A549 (cell line): ENCODE measurements around the gene ACBD4. TPM values are rescaled to one million over a fixed set of nuclear protein-coding genes. Genes with fewer than 3 reads are reported as not detected.

Experiments used
- ATAC-seq, 2 experiments: fragments of 200-7000 bp in 1 of 2; fragments of >200 bp in 1 of 2; cut with Nextera tagmentation in 1 of 2; cut with Tn5 transposase in 1 of 2; 3 replicates each; pipeline versions ENCODE4 v1.8.0 to v1.9.1; 2018 to 2020; ENCODE audit warnings: mild to moderate bottlenecking in 1 of 2, moderate library complexity in 1 of 2
- CTCF ChIA-PET: fragments of 300-600 bp; sonication (Branson Sonifier 250); formaldehyde crosslinking; extraction: SDS; loops from one replicate; lab custom pipeline; 2021; ENCODE audit warnings: antibody characterized with exemption, inconsistent platforms; lab: Yijun Ruan, JAX
- POLR2A ChIA-PET: fragments of 350-600 bp; formaldehyde crosslinking; extraction: SDS; loops from one replicate; lab custom pipeline; 2021; ENCODE audit warnings: antibody characterized with exemption, inconsistent platforms; lab: Yijun Ruan, JAX
- DNase-seq, 2 experiments: peaks; one replicate each; pipeline versions ENCODE4 v3.0.0 to v3.0.0-alpha.2; 2011 to 2016; ENCODE audit warnings: low read depth in 1 of 2, low spot score in 1 of 2
- FAIRE-seq: peaks from 2 replicates; lab custom pipeline; 2011; peaks lifted over from hg19 to GRCh38; lab: Jason Lieb, UNC
- H3K27ac ChIP-seq, 2 experiments: fragments of >200 bp; sonication (Bioruptor Twin); formaldehyde crosslinking; 3 replicates each; pipeline ENCODE4 v1.5.1; 2016 to 2017
- H3K4me1 ChIP-seq: fragments of >200 bp; sonication (Bioruptor Twin); formaldehyde crosslinking; 3 replicates; pipeline ENCODE4 v1.6.1; 2016
- H3K4me2 ChIP-seq: fragments of >200 bp; sonication (Bioruptor Twin); formaldehyde crosslinking; 3 replicates; pipeline ENCODE4 v1.6.1; 2016
- H3K4me3 ChIP-seq: fragments of >200 bp; sonication (Bioruptor Twin); formaldehyde crosslinking; 3 replicates; pipeline ENCODE4 v1.5.1; 2016
- H3K9me3 ChIP-seq: fragments of >200 bp; sonication (Bioruptor Twin); formaldehyde crosslinking; 3 replicates; pipeline ENCODE4 v1.6.1; 2016
- CHD2 ChIP-seq: fragments of 150-350 bp; IDR thresholded peaks from 2 replicates; pipeline ENCODE4 v1.6.1; 2014; ENCODE audit warnings: low read length; ENCODE audit not compliant: partially characterized antibody
- EP300 ChIP-seq, 2 experiments: fragments of >200 bp; sonication (Bioruptor Twin); formaldehyde crosslinking; IDR thresholded peaks; 2 replicates in 1 of 2; 3 replicates in 1 of 2; pipeline ENCODE4 v1.6.1; 2016 to 2017
- FOXS1 ChIP-seq: fragments of 250-450 bp; sonication (Bioruptor Pico); IDR thresholded peaks from 2 replicates; pipeline ENCODE4 v1.5.0; 2020; ENCODE audit warnings: mild to moderate bottlenecking, moderate library complexity
- GATA3 ChIP-seq: IDR thresholded peaks from 2 replicates; pipeline ENCODE4 v1.6.1; 2012; ENCODE audit warnings: borderline replicate concordance
- HOXB13 ChIP-seq: fragments of 250-450 bp; sonication (Bioruptor Pico); IDR thresholded peaks from 2 replicates; pipeline ENCODE4 v1.5.0; 2020; ENCODE audit warnings: low read depth, mild to moderate bottlenecking, moderate library complexity
- JUN ChIP-seq, 2 experiments: fragments of >200 bp; sonication (Bioruptor Twin); formaldehyde crosslinking; IDR thresholded peaks; 2 replicates in 1 of 2; 3 replicates in 1 of 2; pipeline ENCODE4 v1.6.1; 2016 to 2017
- JUNB ChIP-seq: fragments of >200 bp; sonication (Bioruptor Twin); formaldehyde crosslinking; IDR thresholded peaks from 2 replicates; pipeline ENCODE4 v1.6.1; 2016
- MAFK ChIP-seq: fragments of 450-650 bp; IDR thresholded peaks from 2 replicates; pipeline ENCODE4 v1.6.1; 2014; ENCODE audit not compliant: partially characterized antibody
- MAZ ChIP-seq: fragments of 150-350 bp; IDR thresholded peaks from 2 replicates; pipeline ENCODE4 v1.6.1; 2014; ENCODE audit warnings: antibody characterized with exemption, low read depth, low read length, borderline replicate concordance
- NFE2L2 ChIP-seq: fragments of 150-350 bp; conservative IDR thresholded peaks from 2 replicates; pipeline ENCODE4 v1.6.1; 2014; ENCODE audit warnings: low read length
- NPAS2 ChIP-seq: fragments of 250-450 bp; sonication (Bioruptor Pico); IDR thresholded peaks from 2 replicates; pipeline ENCODE4 v1.8.0; 2022; ENCODE audit warnings: mild to moderate bottlenecking, moderate library complexity, borderline replicate concordance
- RARB ChIP-seq: fragments of 250-450 bp; sonication (Bioruptor Pico); IDR thresholded peaks from 2 replicates; pipeline ENCODE4 v1.8.0; 2021; ENCODE audit warnings: mild to moderate bottlenecking, moderate library complexity
- RCOR1 ChIP-seq: fragments of 150-350 bp; IDR thresholded peaks from 2 replicates; pipeline ENCODE4 v1.6.1; 2014; ENCODE audit warnings: antibody characterized with exemption, low read length, low read depth
- SMC3 ChIP-seq: fragments of >200 bp; sonication (Bioruptor Twin); formaldehyde crosslinking; IDR thresholded peaks from 3 replicates; pipeline ENCODE4 v1.6.1; 2018; ENCODE audit warnings: inconsistent platforms
- ZNF302 ChIP-seq: fragments of 250-450 bp; sonication (Bioruptor Pico); IDR thresholded peaks from 2 replicates; pipeline ENCODE4 v1.9.0; 2021; ENCODE audit warnings: inconsistent platforms, mild to moderate bottlenecking, moderate library complexity
- WGBS: methylation state at CpG from one replicate; pipeline ENCODE4 v1.1.6; 2017; ENCODE audit errors: missing lambda C conversion rate; 5-methylcytosine and 5-hydroxymethylcytosine counted together
- polyA plus RNA-seq, 4 experiments: library from polyadenylated mRNA; depleted of rRNA in 3 of 4; stranded (reverse); fragments of >200 nt; fragmentation: RNase III in 1 of 4; extraction: RNeasy Plus Mini Kit Qiagen cat#74134 plus additional on column Dnase treatment in 1 of 4; gene quantifications; 2 replicates in 3 of 4; 3 replicates in 1 of 4; pipeline ENCODE4 v1.2.3, GENCODE V29; 2011 to 2017
- TF ChIP-seq, protein P1 (sequence below): fragments of 250-450 bp; sonication (Bioruptor Pico); IDR thresholded peaks from 2 replicates; pipeline ENCODE4 v1.5.0; 2020; ENCODE audit warnings: low read depth, mild to moderate bottlenecking, moderate library complexity

Gene ACBD4
- polyA plus RNA-seq, 2 of the 4 experiments (the other 2 are of a cell fraction), result 11.4 to 13.7 TPM

DNA sequence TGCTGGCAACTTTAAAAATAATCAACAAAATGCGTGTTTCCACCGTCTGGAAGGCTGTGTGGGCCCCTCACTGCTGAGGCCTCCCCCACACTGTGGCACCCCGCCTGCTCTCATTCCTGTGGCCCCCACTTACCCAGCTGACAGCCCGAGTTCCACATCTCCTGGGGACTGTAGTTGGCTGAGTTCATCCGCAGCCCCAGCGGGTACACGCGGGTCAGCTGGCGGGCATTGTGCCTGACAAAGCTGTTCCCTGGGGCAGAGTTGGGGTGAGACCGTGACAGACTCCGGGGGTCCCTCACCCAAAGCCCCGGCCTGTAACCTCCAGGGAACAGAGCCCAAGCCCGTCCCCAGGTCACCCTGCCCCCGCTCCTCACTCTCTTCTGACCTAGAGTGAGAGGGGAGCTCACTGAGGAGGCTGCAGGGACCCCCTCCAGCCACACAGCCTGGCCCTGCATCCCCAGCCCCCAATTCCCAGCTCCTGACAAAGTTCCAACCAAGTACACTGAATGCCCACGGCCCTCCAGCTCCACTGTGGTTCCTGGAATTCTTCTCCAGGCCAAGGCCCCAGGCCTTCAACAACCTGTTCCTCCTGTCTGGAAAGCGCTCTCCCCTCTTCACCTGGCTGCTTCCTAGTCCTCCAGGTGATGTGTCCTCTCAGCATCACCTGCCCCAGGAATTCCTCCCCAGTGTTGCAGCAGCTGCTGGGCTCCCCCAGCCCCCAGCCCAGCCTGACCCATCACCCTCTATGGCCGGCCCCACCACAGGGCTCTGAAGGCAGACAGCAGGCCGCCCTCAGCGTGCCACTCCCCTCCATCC, 21.2 kb upstream of the ACBD4 start:
- ChIA-PET POLR2A (no interaction called here), CTCF (interaction anchor here (1.2 to 12.0 kb wide), 6 partner anchors 10 to 92 kb away, joined by 5 to 288 read pairs (median 44); partner anchors contain the start of genes ACBD4 and PLCD3)
- H3K27ac ChIP-seq, result peak overlapping the region in 1 of 2 experiments; percentile 1; a peak in 1 of 6 replicates
- H3K4me2 ChIP-seq, result no peak overlapping the region
- ATAC-seq, result no peak
- H3K4me1 ChIP-seq, result 0 out of 3 replicates have a peak, but pooled peaks cover 3% of the 10 kb centered on the region
- TF ChIP-seq MAFK, result no peak
- TF ChIP-seq EP300 (IDR thresholded peaks at IDR 0.05), result no peak
- no peak for TF ChIP-seq RCOR1
- no peak for TF ChIP-seq NFE2L2
- no peak for TF ChIP-seq SMC3
- TF ChIP-seq, protein P1, sequence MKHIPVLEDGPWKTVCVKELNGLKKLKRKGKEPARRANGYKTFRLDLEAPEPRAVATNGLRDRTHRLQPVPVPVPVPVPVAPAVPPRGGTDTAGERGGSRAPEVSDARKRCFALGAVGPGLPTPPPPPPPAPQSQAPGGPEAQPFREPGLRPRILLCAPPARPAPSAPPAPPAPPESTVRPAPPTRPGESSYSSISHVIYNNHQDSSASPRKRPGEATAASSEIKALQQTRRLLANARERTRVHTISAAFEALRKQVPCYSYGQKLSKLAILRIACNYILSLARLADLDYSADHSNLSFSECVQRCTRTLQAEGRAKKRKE (CRISPR knock-in tag), result no peak
- no peak for TF ChIP-seq RARB
- TF ChIP-seq GATA3, result no peak
- TF ChIP-seq, all 56 proteins: peak for 0
- H3K4me3 ChIP-seq, result no peak overlapping the region
- H3K9me3 ChIP-seq, result no peaks in the 10 kb centered on the region
- DNase-seq (no peak), FAIRE-seq (no peak)
- WGBS, result 91% methylated on average over 19 of the region's 19 CpGs

DNA sequence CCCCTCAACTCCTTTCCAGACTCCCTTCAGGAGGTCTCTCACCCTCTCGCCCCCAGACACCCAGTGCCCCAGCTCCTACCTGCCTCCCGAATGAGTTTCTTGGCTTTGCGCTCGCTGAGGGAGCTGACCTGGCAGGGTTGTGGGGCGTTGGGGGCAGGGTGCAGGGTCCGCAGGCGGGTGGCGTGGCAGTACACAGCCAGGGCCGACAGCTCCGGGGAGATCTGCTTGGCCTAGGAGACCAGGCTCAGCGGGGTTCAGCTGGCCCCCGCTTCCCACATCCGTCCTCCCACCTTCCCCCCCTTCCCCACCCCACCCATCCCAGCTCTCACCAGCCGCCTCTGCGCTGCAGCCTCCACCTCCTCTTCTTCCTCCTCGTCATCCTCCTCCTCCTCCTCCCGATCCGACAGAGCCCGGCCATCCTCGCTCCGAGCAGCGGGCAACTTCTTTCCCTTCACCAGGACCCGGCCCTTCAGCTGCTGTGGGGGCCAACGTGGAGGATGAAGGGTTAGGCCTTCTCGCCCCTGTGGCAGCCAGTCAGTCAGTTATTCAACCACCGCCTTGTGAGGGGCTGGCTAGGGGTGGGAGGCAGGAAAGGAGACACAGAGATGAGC, 20.4 kb upstream of the ACBD4 start:
- H3K4me1 ChIP-seq, result 0 out of 3 replicates have a peak, but pooled peaks cover 3% of the 10 kb centered on the region
- ChIA-PET POLR2A (no interaction called here), CTCF (interaction anchor here (0.9 to 12.0 kb wide), 9 partner anchors 9 to 336 kb away, joined by 3 to 288 read pairs (median 6); partner anchors contain the start of genes ACBD4, HEXIM1 and PLCD3)
- peak overlapping the region in 1 of 2 experiments; percentile 1; a peak in 2 of 6 replicates for H3K27ac ChIP-seq
- FAIRE-seq (no peak), ATAC-seq (no peak), DNase-seq (no peak)
- no peak overlapping the region for H3K4me3 ChIP-seq
- 94% methylated on average over 26 of the region's 26 CpGs for WGBS
- H3K4me2 ChIP-seq, result no peak overlapping the region
- TF ChIP-seq JUN (IDR thresholded peaks at IDR 0.05) (0 out of 5 replicates have a peak, but pooled peaks of 1 of the 2 experiments have one; percentile 33), CHD2 (no peak)
- TF ChIP-seq, all 56 proteins: peak for 1
- no peaks in the 10 kb centered on the region for H3K9me3 ChIP-seq

DNA sequence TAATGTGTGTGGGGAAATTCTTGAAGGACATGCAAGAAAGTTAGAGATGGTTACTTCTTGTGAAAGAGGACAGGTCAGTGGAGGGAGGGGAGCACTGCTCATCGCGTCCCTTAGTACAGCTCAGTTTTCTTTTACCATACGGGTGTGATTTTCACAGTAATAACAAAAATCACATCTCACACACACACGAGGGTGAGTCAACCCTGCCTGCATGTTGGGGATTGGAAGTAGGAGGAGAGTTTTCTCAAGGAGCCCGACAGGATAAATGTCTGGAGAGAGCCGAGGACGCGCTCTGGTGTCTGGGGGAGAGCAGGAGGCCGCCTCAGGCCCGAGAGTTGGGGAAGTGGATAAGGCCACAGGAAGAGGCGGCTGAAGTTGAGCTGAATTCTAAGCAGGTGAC, 19.6 kb upstream of the ACBD4 start:
- Histone ChIP-seq H3K4me1 (0 out of 3 replicates have a peak, but pooled peaks cover 3% of the 10 kb centered on the region), H3K4me3 (no peak overlapping the region), H3K9me3 (no peaks in the 10 kb centered on the region), H3K27ac (peak overlapping the region in 1 of 2 experiments; percentile 0; a peak in 1 of 6 replicates), H3K4me2 (no peak overlapping the region)
- no peak for ATAC-seq
- FAIRE-seq, result no peak
- ChIA-PET POLR2A (no interaction called here), CTCF (interaction anchor here (0.9 to 12.0 kb wide), 10 partner anchors 7 to 337 kb away, joined by 3 to 288 read pairs (median 15); partner anchors contain the start of genes ACBD4, HEXIM1 and PLCD3)
- 89% methylated on average over 11 of the region's 11 CpGs for WGBS
- no peak for DNase-seq
- no peak for TF ChIP-seq ZNF302 (CRISPR knock-in tag)

DNA sequence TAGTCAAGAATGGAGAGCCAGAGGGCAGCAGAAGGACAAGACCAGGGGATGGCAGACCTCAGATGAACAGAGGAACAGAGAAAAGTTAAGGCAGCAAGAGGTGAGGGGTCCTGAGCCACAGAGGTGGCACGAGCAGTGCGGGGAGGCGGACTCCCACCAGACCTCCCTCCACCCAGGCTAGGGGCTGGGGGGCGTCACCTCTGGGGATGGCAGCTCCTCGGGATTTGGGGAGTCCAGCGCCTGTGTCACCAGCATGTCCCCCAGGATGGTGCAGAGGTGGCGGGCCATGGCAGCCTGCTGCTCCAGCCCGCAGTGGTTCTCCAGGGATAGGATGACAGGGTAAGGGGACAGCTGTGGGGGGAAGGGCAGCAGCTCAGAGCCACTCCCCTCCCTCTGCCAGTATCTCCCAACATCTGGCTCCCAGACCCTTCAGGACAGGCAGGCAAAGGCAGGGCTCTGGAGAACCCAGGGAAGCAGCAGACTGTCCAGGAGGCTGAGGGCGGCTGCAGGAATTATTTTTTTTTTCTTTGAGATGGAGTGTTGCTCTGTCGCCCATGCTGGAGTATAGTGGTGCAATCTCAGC, 19.0 kb upstream of the ACBD4 start:
- ChIA-PET CTCF (interaction anchor here (1.0 to 12.0 kb wide), 9 partner anchors 8 to 337 kb away, joined by 3 to 288 read pairs (median 20); partner anchors contain the start of genes ACBD4, HEXIM1 and PLCD3), POLR2A (no interaction called here)
- no peak for FAIRE-seq

More for the DNA sequence above, 19.0 kb upstream of the ACBD4 start:
- 96% methylated on average over 10 of the region's 10 CpGs for WGBS
- no peaks in the 10 kb centered on the region for H3K9me3 ChIP-seq
- no peak overlapping the region for H3K4me2 ChIP-seq
- DNase-seq, result no peak
- TF ChIP-seq MAZ, result no peak
- TF ChIP-seq HOXB13, result no peak
- no peak for TF ChIP-seq JUNB
- TF ChIP-seq FOXS1, result no peak
- TF ChIP-seq NPAS2 (CRISPR knock-in tag), result no peak
- ATAC-seq, result no peak
- peak overlapping the region in 1 of 2 experiments; percentile 37; a peak in 2 of 6 replicates for H3K27ac ChIP-seq
- peaks cover 8% of the 10 kb centered on the region for H3K4me1 ChIP-seq
- no peak overlapping the region for H3K4me3 ChIP-seq
